ENCODE measurements around the gene MVD. TPM values are rescaled to one million over a fixed set of nuclear protein-coding genes. Genes with fewer than 3 reads are reported as not detected.
A peak's percentile ranks its signal among the peaks of the same experiment; 100 is the strongest.

The MVD gene
- total and polyA plus RNA-seq, 2 of the 13 experiments (the other 11 are each of a cell fraction or from before 2014, with no cell fraction given), result 28.1 to 187 TPM

- TF ChIP-seq, protein P1, sequence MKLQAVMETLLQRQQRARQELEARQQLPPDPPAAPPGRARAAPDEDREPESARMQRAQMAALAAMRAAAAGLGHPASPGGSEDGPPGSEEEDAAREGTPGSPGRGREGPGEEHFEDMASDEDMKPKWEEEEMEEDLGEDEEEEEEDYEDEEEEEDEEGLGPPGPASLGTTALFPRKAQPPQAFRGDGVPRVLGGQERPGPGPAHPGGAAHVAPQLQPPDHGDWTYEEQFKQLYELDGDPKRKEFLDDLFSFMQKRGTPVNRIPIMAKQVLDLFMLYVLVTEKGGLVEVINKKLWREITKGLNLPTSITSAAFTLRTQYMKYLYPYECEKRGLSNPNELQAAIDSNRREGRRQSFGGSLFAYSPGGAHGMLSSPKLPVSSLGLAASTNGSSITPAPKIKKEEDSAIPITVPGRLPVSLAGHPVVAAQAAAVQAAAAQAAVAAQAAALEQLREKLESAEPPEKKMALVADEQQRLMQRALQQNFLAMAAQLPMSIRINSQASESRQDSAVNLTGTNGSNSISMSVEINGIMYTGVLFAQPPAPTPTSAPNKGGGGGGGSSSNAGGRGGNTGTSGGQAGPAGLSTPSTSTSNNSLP (IDR thresholded peaks at IDR 0.05; ENCODE audit: low read depth, low read length), result 0 out of 2 replicates have a peak, but pooled peaks have one; percentile 17
- TF ChIP-seq SOX6 (IDR thresholded peaks at IDR 0.05) (no peak), SOX6 (CRISPR knock-in tag; IDR thresholded peaks at IDR 0.05) (peak; percentile 40; the same call in 1 of the 2 replicates), PHF20 (CRISPR knock-in tag; IDR thresholded peaks at IDR 0.05) (peak; percentile 98), ATF4 (CRISPR knock-in tag; IDR thresholded peaks at IDR 0.05) (no peak), ZNF446 (CRISPR knock-in tag; IDR thresholded peaks at IDR 0.05) (peak; percentile 36; the same call in 1 of the 2 replicates), GATAD2A (CRISPR knock-in tag; IDR thresholded peaks at IDR 0.05) (no peak), SRF (IDR thresholded peaks at IDR 0.05; ENCODE audit: low read depth, low read length) (peak; percentile 88), TSC22D2 (CRISPR knock-in tag; IDR thresholded peaks at IDR 0.05; ENCODE audit: borderline replicate concordance) (peak; percentile 82; the same call in 1 of the 2 replicates), ZNF782 (CRISPR knock-in tag; IDR thresholded peaks at IDR 0.05; ENCODE audit: borderline replicate concordance) (no peak), MIXL1 (CRISPR knock-in tag; IDR thresholded peaks at IDR 0.05) (peak; percentile 75), POLR2AphosphoS2 (IDR thresholded peaks at IDR 0.05; ENCODE audit: low read depth, low read length) (no peak), KDM5A (IDR thresholded peaks at IDR 0.05; ENCODE audit: borderline replicate concordance, low read length) (peak; percentile 98), ZNF337 (CRISPR knock-in tag; IDR thresholded peaks at IDR 0.05; ENCODE audit: borderline replicate concordance, low read depth) (peak; percentile 84; the same call in 1 of the 2 replicates)
- TF ChIP-seq, protein P2, sequence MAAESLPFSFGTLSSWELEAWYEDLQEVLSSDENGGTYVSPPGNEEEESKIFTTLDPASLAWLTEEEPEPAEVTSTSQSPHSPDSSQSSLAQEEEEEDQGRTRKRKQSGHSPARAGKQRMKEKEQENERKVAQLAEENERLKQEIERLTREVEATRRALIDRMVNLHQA (CRISPR knock-in tag; IDR thresholded peaks at IDR 0.05), result no peak
- TF ChIP-seq, protein P3, sequence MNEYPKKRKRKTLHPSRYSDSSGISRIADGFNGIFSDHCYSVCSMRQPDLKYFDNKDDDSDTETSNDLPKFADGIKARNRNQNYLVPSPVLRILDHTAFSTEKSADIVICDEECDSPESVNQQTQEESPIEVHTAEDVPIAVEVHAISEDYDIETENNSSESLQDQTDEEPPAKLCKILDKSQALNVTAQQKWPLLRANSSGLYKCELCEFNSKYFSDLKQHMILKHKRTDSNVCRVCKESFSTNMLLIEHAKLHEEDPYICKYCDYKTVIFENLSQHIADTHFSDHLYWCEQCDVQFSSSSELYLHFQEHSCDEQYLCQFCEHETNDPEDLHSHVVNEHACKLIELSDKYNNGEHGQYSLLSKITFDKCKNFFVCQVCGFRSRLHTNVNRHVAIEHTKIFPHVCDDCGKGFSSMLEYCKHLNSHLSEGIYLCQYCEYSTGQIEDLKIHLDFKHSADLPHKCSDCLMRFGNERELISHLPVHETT (CRISPR knock-in tag; conservative IDR thresholded peaks at IDR 0.05), result peak; percentile 57; the same call in 1 of the 2 replicates
- TF ChIP-seq, protein P4, sequence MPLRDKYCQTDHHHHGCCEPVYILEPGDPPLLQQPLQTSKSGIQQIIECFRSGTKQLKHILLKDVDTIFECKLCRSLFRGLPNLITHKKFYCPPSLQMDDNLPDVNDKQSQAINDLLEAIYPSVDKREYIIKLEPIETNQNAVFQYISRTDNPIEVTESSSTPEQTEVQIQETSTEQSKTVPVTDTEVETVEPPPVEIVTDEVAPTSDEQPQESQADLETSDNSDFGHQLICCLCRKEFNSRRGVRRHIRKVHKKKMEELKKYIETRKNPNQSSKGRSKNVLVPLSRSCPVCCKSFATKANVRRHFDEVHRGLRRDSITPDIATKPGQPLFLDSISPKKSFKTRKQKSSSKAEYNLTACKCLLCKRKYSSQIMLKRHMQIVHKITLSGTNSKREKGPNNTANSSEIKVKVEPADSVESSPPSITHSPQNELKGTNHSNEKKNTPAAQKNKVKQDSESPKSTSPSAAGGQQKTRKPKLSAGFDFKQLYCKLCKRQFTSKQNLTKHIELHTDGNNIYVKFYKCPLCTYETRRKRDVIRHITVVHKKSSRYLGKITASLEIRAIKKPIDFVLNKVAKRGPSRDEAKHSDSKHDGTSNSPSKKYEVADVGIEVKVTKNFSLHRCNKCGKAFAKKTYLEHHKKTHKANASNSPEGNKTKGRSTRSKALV (CRISPR knock-in tag; IDR thresholded peaks at IDR 0.05), result no peak
- TF ChIP-seq, protein P5, sequence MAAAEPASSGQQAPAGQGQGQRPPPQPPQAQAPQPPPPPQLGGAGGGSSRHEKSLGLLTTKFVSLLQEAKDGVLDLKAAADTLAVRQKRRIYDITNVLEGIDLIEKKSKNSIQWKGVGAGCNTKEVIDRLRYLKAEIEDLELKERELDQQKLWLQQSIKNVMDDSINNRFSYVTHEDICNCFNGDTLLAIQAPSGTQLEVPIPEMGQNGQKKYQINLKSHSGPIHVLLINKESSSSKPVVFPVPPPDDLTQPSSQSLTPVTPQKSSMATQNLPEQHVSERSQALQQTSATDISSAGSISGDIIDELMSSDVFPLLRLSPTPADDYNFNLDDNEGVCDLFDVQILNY (CRISPR knock-in tag; conservative IDR thresholded peaks at IDR 0.05), result peak; percentile 85
- TF ChIP-seq, protein P6, sequence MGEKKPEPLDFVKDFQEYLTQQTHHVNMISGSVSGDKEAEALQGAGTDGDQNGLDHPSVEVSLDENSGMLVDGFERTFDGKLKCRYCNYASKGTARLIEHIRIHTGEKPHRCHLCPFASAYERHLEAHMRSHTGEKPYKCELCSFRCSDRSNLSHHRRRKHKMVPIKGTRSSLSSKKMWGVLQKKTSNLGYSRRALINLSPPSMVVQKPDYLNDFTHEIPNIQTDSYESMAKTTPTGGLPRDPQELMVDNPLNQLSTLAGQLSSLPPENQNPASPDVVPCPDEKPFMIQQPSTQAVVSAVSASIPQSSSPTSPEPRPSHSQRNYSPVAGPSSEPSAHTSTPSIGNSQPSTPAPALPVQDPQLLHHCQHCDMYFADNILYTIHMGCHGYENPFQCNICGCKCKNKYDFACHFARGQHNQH (CRISPR knock-in tag; IDR thresholded peaks at IDR 0.05), result peak; percentile 67
These were observed 43.5 kb upstream of the MVD start, which contains the start of the genes CTU2 and RNF166 (continued) for GRCh38 chr16:88706229-88706964.

Data from HepG2 (cell line).